Spleen (tissue), 7 donors: Measurements from ENCODE around the gene IL32.

Source experiments
- CTCF ChIP-seq, 11 experiments: fragments of 200-600 bp in 7 of 11; fragments of 450-650 bp in 4 of 11; sonication (generic) in 4 of 11; IDR thresholded peaks in 8 of 11; conservative IDR thresholded peaks in 3 of 11; 1 replicate in 7 of 11; 2 replicates in 4 of 11; pipeline versions ENCODE4 v1.4.0 to v1.8.0; 2016 to 2021; ENCODE audit warnings: antibody characterized with exemption in 11 of 11, inconsistent platforms in 4 of 11, mild to moderate bottlenecking in 1 of 11
- POLR2A ChIP-seq, 3 donors: fragments of 450-650 bp; IDR thresholded peaks; one replicate each; pipeline ENCODE4 v1.5.1; 2017; ENCODE audit warnings: antibody characterized with exemption in 3 of 3, mild to moderate bottlenecking in 1 of 3
- POLR2AphosphoS5 ChIP-seq, 3 donors: sonication (generic); formaldehyde crosslinking; IDR thresholded peaks; one replicate each; pipeline ENCODE4 v1.5.1; 2017; ENCODE audit warnings: antibody characterized with exemption in 3 of 3
- donor health status: DM: no; HTN: no; CAD: no; lungs with moderate emphysema.
- donor health status: DM: no; HTN: no; CAD: no.
- donor health status: DM: no; HTN: no; CAD: no.

- TF ChIP-seq POLR2AphosphoS5 (IDR thresholded peaks at IDR 0.05), result peak; percentile 50 to 77 (median 57)
- TF ChIP-seq CTCF (IDR thresholded peaks at IDR 0.05 in 8 of 11, conservative IDR thresholded peaks at IDR 0.05 in 3 of 11), result no peak
- TF ChIP-seq POLR2A (IDR thresholded peaks at IDR 0.05), result no peak
Observed at GRCh38 chr16:3051494-3051893, 13.9 kb upstream of the IL32 start.
